Ascending aorta (tissue), 2 donors: ENCODE data around the gene FAM222A. TPM values are rescaled to one million over a fixed set of nuclear protein-coding genes. Genes with fewer than 3 reads are reported as not detected.
A peak's percentile ranks its signal among the peaks of the same experiment; 100 is the strongest.

ENCODE experiments used
- DNase-seq, 2 donors: peaks; one replicate each; pipeline ENCODE4 v3.0.0-alpha.2; 2019; ENCODE audit warnings: low spot score in 2 of 2
- H3K27ac ChIP-seq, 2 donors: fragments of 200-600 bp; sonication (generic); one replicate each; pipeline ENCODE4 v1.5.1; 2016 to 2017; ENCODE audit warnings: mild to moderate bottlenecking in 1 of 2
- H3K27me3 ChIP-seq: fragments of 200-600 bp; sonication (generic); one replicate; pipeline ENCODE4 v1.5.1; 2017
- H3K36me3 ChIP-seq, 2 donors: fragments of 200-600 bp; sonication (generic); one replicate each; pipeline ENCODE4 v1.5.1; 2016
- H3K4me1 ChIP-seq, 2 donors: fragments of 200-600 bp; sonication (generic); one replicate each; pipeline ENCODE4 v1.5.1; 2016 to 2017; ENCODE audit warnings: mild to moderate bottlenecking in 1 of 2
- H3K4me3 ChIP-seq, 2 donors: fragments of 200-600 bp; sonication (generic); one replicate each; pipeline ENCODE4 v1.5.1; 2016 to 2017; ENCODE audit warnings: mild to moderate bottlenecking in 1 of 2
- H3K9me3 ChIP-seq, 2 donors: fragments of 200-600 bp; sonication (generic); one replicate each; pipeline ENCODE4 v1.5.1; 2016
- CTCF ChIP-seq, 3 experiments: fragments of 200-600 bp in 2 of 3; fragments of 450-650 bp in 1 of 3; sonication (generic) in 2 of 3; IDR thresholded peaks; one replicate each; pipeline ENCODE4 v1.5.1; 2016 to 2019; ENCODE audit warnings: antibody characterized with exemption in 3 of 3, mild to moderate bottlenecking in 1 of 3, moderate library complexity in 1 of 3
- intact Hi-C: fragments of 100-400 bp; cut with DNase I; formaldehyde crosslinking; loops from one replicate; pipeline ENCODE4 v1.15.1; 2023
- total RNA-seq: library from RNA; depleted of rRNA; stranded (reverse); fragments of >200 nt; gene quantifications from one replicate; pipeline ENCODE4 v1.1.0, GENCODE V29; 2016

Gene FAM222A
- total RNA-seq, 1 donor from 2014 or later, result 3.3 TPM

- H3K36me3 ChIP-seq, result no peaks in the 10 kb centered on the region
- no peaks in the 10 kb centered on the region for H3K9me3 ChIP-seq
- H3K4me3 ChIP-seq, result no peak overlapping the region
- no peak overlapping the region for H3K27ac ChIP-seq
- H3K4me1 ChIP-seq, result no peaks in the 10 kb centered on the region
- TF ChIP-seq CTCF (IDR thresholded peaks at IDR 0.05), result no peak
- DNase-seq, result no peak
- H3K27me3 ChIP-seq, result no peaks in the 10 kb centered on the region
- intact Hi-C loops, result no loop called here
Observed at GRCh38 chr12:109728921-109729320, 15.3 kb downstream of the FAM222A start.

GRCh38 chr12:109729371-109729781, 15.8 kb downstream of the FAM222A start:
- intact Hi-C loops, result no loop called here
- H3K4me3 ChIP-seq, result no peak overlapping the region

GRCh38 chr12:109729801-109730200, 16.2 kb downstream of the FAM222A start:
- no peaks in the 10 kb centered on the region for H3K27me3 ChIP-seq
- intact Hi-C loops, result no loop called here
- no peak for DNase-seq

More at GRCh38 chr12:109729371-109729781, 15.8 kb downstream of the FAM222A start:
- Histone ChIP-seq H3K36me3 (no peaks in the 10 kb centered on the region), H3K9me3 (no peaks in the 10 kb centered on the region), H3K27me3 (no peaks in the 10 kb centered on the region), H3K4me1 (no peaks in the 10 kb centered on the region), H3K27ac (no peak overlapping the region)
- TF ChIP-seq CTCF (IDR thresholded peaks at IDR 0.05), result no peak
- no peak for DNase-seq

GRCh38 chr12:109730306-109731145, 16.9 kb downstream of the FAM222A start:
- no peaks in the 10 kb centered on the region for H3K36me3 ChIP-seq
- intact Hi-C loops, result no loop called here
- H3K27me3 ChIP-seq, result no peaks in the 10 kb centered on the region
- peak in 1 of 2 donors; percentile 40 for DNase-seq
- H3K4me3 ChIP-seq, result no peak overlapping the region
- no peak for TF ChIP-seq CTCF (IDR thresholded peaks at IDR 0.05)
- no peaks in the 10 kb centered on the region for H3K4me1 ChIP-seq
- no peaks in the 10 kb centered on the region for H3K9me3 ChIP-seq
- no peak overlapping the region for H3K27ac ChIP-seq

More at GRCh38 chr12:109729801-109730200, 16.2 kb downstream of the FAM222A start:
- Histone ChIP-seq H3K4me1 (no peaks in the 10 kb centered on the region), H3K9me3 (no peaks in the 10 kb centered on the region), H3K36me3 (no peaks in the 10 kb centered on the region), H3K4me3 (no peak overlapping the region), H3K27ac (no peak overlapping the region)
- no peak for TF ChIP-seq CTCF (IDR thresholded peaks at IDR 0.05)

GRCh38 chr12:109731231-109731731, 17.7 kb downstream of the FAM222A start:
- peak in 1 of 2 donors; percentile 55 for DNase-seq
- Histone ChIP-seq H3K27ac (no peak overlapping the region), H3K36me3 (no peaks in the 10 kb centered on the region), H3K27me3 (no peaks in the 10 kb centered on the region), H3K4me1 (no peaks in the 10 kb centered on the region), H3K4me3 (no peak overlapping the region), H3K9me3 (no peaks in the 10 kb centered on the region)
- TF ChIP-seq CTCF (IDR thresholded peaks at IDR 0.05), result no peak
- intact Hi-C loops, result no loop called here
